Dendritic cell treated with granulocyte-macrophage colony-stimulating factor and Interleukin-4, amounts not matched to agents 40 ng/mL and 50 ng/mL, for 4 days (primary cell): Measurements from ENCODE around the gene PHACTR4.
"Not testable (repeated sequence)": the region's sequence is repeated elsewhere in the genome, so short reads cannot be mapped to it uniquely, and the experiment has no call there.

Experiments
- H3K27ac Mint-ChIP-seq: one replicate; pipeline ENCODE4 v1.8.0; 2022; ENCODE audit warnings: mild to moderate bottlenecking, mixed read lengths
- H3K27me3 Mint-ChIP-seq: one replicate; pipeline ENCODE4 v1.8.0; 2022; ENCODE audit warnings: mild to moderate bottlenecking, mixed read lengths
- H3K36me3 Mint-ChIP-seq: one replicate; pipeline ENCODE4 v1.8.0; 2022; ENCODE audit warnings: low read depth, mixed read lengths
- H3K4me1 Mint-ChIP-seq: one replicate; pipeline ENCODE4 v1.8.0; 2022; ENCODE audit warnings: low read depth, mixed read lengths
- H3K4me3 Mint-ChIP-seq: one replicate; pipeline ENCODE4 v1.8.0; 2022; ENCODE audit warnings: mild to moderate bottlenecking, moderate library complexity, mixed read lengths
- H3K9me3 Mint-ChIP-seq: one replicate; pipeline ENCODE4 v1.8.0; 2022; ENCODE audit warnings: mixed read lengths
- intact Hi-C: fragments of 100-400 bp; cut with micrococcal nuclease; formaldehyde crosslinking; loops from one replicate; pipeline ENCODE4 v1.15.0; 2022

The PHACTR4 gene

GRCh38 chr1:28380394-28380793 lies 10.9 kb downstream of the PHACTR4 start:
- Mint-ChIP-seq H3K27me3 (no peaks in the 10 kb centered on the region), H3K4me1 (peaks cover 22% of the 10 kb centered on the region), H3K4me3 (no peak overlapping the region), H3K27ac (no peak overlapping the region), H3K36me3 (peaks cover 30% of the 10 kb centered on the region), H3K9me3 (peaks cover 9% of the 10 kb centered on the region)
- intact Hi-C loops = no loop called here

GRCh38 chr1:28383785-28384184 lies 14.2 kb downstream of the PHACTR4 start:
- H3K4me1 Mint-ChIP-seq = peaks cover 16% of the 10 kb centered on the region
- H3K36me3 Mint-ChIP-seq = peaks cover 25% of the 10 kb centered on the region
- H3K9me3 Mint-ChIP-seq, intact Hi-C loops, H3K27me3 Mint-ChIP-seq, H3K27ac Mint-ChIP-seq, H3K4me3 Mint-ChIP-seq: not testable (repeated sequence)

GRCh38 chr1:28392027-28392652 lies 22.6 kb downstream of the PHACTR4 start:
- intact Hi-C loops = no loop called here
- Mint-ChIP-seq H3K4me1 (peaks cover 6% of the 10 kb centered on the region), H3K27me3 (no peaks in the 10 kb centered on the region), H3K27ac (no peak overlapping the region), H3K36me3 (peaks cover 12% of the 10 kb centered on the region), H3K9me3 (no peaks in the 10 kb centered on the region), H3K4me3 (no peak overlapping the region)

- Mint-ChIP-seq H3K4me3 (no peak overlapping the region), H3K27ac (peak overlapping the region; percentile 25), H3K27me3 (no peaks in the 10 kb centered on the region), H3K9me3 (no peaks in the 10 kb centered on the region), H3K36me3 (peaks cover 22% of the 10 kb centered on the region), H3K4me1 (peaks cover 6% of the 10 kb centered on the region)
- intact Hi-C loops = no loop called here
These were observed 24.6 kb downstream of the PHACTR4 start for GRCh38 chr1:28394136-28394535.

GRCh38 chr1:28395181-28395580 lies 25.6 kb downstream of the PHACTR4 start:
- Mint-ChIP-seq H3K36me3 (peaks cover 22% of the 10 kb centered on the region), H3K27ac (no peak overlapping the region), H3K27me3 (no peaks in the 10 kb centered on the region), H3K4me1 (peaks cover 6% of the 10 kb centered on the region), H3K4me3 (no peak overlapping the region), H3K9me3 (no peaks in the 10 kb centered on the region)
- intact Hi-C loops = no loop called here

- H3K36me3 Mint-ChIP-seq = peaks cover 14% of the 10 kb centered on the region
- intact Hi-C loops = no loop called here
- no peaks in the 10 kb centered on the region for H3K27me3 Mint-ChIP-seq
- no peak overlapping the region for H3K4me3 Mint-ChIP-seq
- H3K27ac Mint-ChIP-seq = no peak overlapping the region
- no peaks in the 10 kb centered on the region for H3K9me3 Mint-ChIP-seq
- H3K4me1 Mint-ChIP-seq = peaks cover 6% of the 10 kb centered on the region
These were observed 32.2 kb downstream of the PHACTR4 start for GRCh38 chr1:28401760-28402159.

- Mint-ChIP-seq H3K36me3 (peaks cover 7% of the 10 kb centered on the region), H3K4me3 (no peak overlapping the region), H3K9me3 (no peaks in the 10 kb centered on the region), H3K27me3 (no peaks in the 10 kb centered on the region), H3K4me1 (no peaks in the 10 kb centered on the region), H3K27ac (no peak overlapping the region)
- intact Hi-C loops = no loop called here
These were observed 39.5 kb downstream of the PHACTR4 start for GRCh38 chr1:28409090-28409489.

GRCh38 chr1:28411656-28412055 lies 42.1 kb downstream of the PHACTR4 start:
- H3K4me1 Mint-ChIP-seq = peaks cover 8% of the 10 kb centered on the region
- H3K9me3 Mint-ChIP-seq = no peaks in the 10 kb centered on the region
- H3K27ac Mint-ChIP-seq = no peak overlapping the region
- H3K27me3 Mint-ChIP-seq = no peaks in the 10 kb centered on the region
- H3K4me3 Mint-ChIP-seq = no peak overlapping the region
- H3K36me3 Mint-ChIP-seq = peaks cover 14% of the 10 kb centered on the region
- intact Hi-C loops = loop anchor here (5.0 kb wide), 1 partner anchor 191 kb away; no protein-coding TSS in a partner anchor

- H3K36me3 Mint-ChIP-seq = peaks cover 14% of the 10 kb centered on the region
- peaks cover 8% of the 10 kb centered on the region for H3K4me1 Mint-ChIP-seq
- H3K27me3 Mint-ChIP-seq = no peaks in the 10 kb centered on the region
- H3K27ac Mint-ChIP-seq = no peak overlapping the region
- H3K4me3 Mint-ChIP-seq = no peak overlapping the region
- intact Hi-C loops = loop anchor here (5.0 kb wide), 1 partner anchor 190 kb away; no protein-coding TSS in a partner anchor
- no peaks in the 10 kb centered on the region for H3K9me3 Mint-ChIP-seq
These were observed 43.2 kb downstream of the PHACTR4 start for GRCh38 chr1:28412731-28413130.

GRCh38 chr1:28416509-28417194 lies 47.1 kb downstream of the PHACTR4 start:
- Mint-ChIP-seq H3K27ac (no peak overlapping the region), H3K4me3 (no peak overlapping the region), H3K27me3 (no peaks in the 10 kb centered on the region), H3K9me3 (no peaks in the 10 kb centered on the region), H3K36me3 (peaks cover 10% of the 10 kb centered on the region), H3K4me1 (peaks cover 8% of the 10 kb centered on the region)
- intact Hi-C loops = no loop called here

- H3K36me3 Mint-ChIP-seq = peaks cover 7% of the 10 kb centered on the region
- H3K27ac Mint-ChIP-seq = no peak overlapping the region
- H3K27me3 Mint-ChIP-seq = no peaks in the 10 kb centered on the region
- H3K4me3 Mint-ChIP-seq = no peak overlapping the region
- peaks cover 8% of the 10 kb centered on the region for H3K4me1 Mint-ChIP-seq
- intact Hi-C loops = no loop called here
- no peaks in the 10 kb centered on the region for H3K9me3 Mint-ChIP-seq
These were observed 47.9 kb downstream of the PHACTR4 start for GRCh38 chr1:28417441-28417922.

- Mint-ChIP-seq H3K9me3 (no peaks in the 10 kb centered on the region), H3K27ac (no peak overlapping the region), H3K4me1 (peaks cover 8% of the 10 kb centered on the region), H3K27me3 (no peaks in the 10 kb centered on the region), H3K36me3 (peaks cover 7% of the 10 kb centered on the region), H3K4me3 (no peak overlapping the region)
- intact Hi-C loops = no loop called here
These were observed 48.5 kb downstream of the PHACTR4 start for GRCh38 chr1:28417926-28418637.

GRCh38 chr1:28421744-28422143 lies 52.2 kb downstream of the PHACTR4 start:
- Mint-ChIP-seq H3K36me3 (peaks cover 5% of the 10 kb centered on the region), H3K27ac (no peak overlapping the region), H3K4me1 (peaks cover 9% of the 10 kb centered on the region), H3K9me3 (no peaks in the 10 kb centered on the region), H3K4me3 (no peak overlapping the region), H3K27me3 (no peaks in the 10 kb centered on the region)
- intact Hi-C loops = no loop called here

- Mint-ChIP-seq H3K27me3 (no peaks in the 10 kb centered on the region), H3K4me1 (peaks cover 21% of the 10 kb centered on the region), H3K27ac (no peak overlapping the region), H3K36me3 (peaks cover 5% of the 10 kb centered on the region), H3K9me3 (no peaks in the 10 kb centered on the region), H3K4me3 (no peak overlapping the region)
- intact Hi-C loops = no loop called here
These were observed 57.3 kb downstream of the PHACTR4 start for GRCh38 chr1:28426831-28427230.
